Measurements from ENCODE around the gene HPD. TPM values are rescaled to one million over a fixed set of nuclear protein-coding genes. Genes with fewer than 3 reads are reported as not detected.

HPD gene
- polyA plus RNA-seq, 3 donors: 0.19 to 0.75 TPM; not detected in 1

- Histone ChIP-seq H3K4me3 (replicated peaks in 1 of 3; ENCODE audit: low read depth in 2 of 3, low read length in 3 of 3) (no peak overlapping the region), H3K9me3 (replicated peaks in 1 of 2; ENCODE audit: control insufficient read depth in 1 of 2, insufficient read depth in 1 of 2, low read length in 2 of 2) (no peaks in the 10 kb centered on the region), H3K9ac (ENCODE audit: insufficient read depth, low read length, poor library complexity, severe bottlenecking) (no peak overlapping the region), H3K36me3 (replicated peaks in 1 of 2; ENCODE audit: control insufficient read depth in 1 of 2, insufficient read depth in 2 of 2, low read length in 2 of 2) (no peaks in the 10 kb centered on the region), H3K27ac (ENCODE audit: low read depth in 1 of 2, low read length in 2 of 2) (no peak overlapping the region), H3K4me2 (replicated peaks; ENCODE audit: extremely low read depth, low read length, poor library complexity, severe bottlenecking) (no peak overlapping the region), H2AFZ (ENCODE audit: insufficient read depth, low read depth, low read length, poor library complexity, severe bottlenecking) (peak overlapping the region; percentile 53), H4K20me1 (ENCODE audit: insufficient read depth, low read length) (no peaks in the 10 kb centered on the region), H3K79me2 (ENCODE audit: insufficient read depth, low read length) (no peaks in the 10 kb centered on the region), H3K4me1 (ENCODE audit: control insufficient read depth in 1 of 2, insufficient read depth in 2 of 2, low read length in 2 of 2) (peaks cover 50 to 59% of the 10 kb centered on the region in 2 donors), H3K27me3 (ENCODE audit: control insufficient read depth in 2 of 2, insufficient read depth in 2 of 2, low read length in 2 of 2) (no peaks in the 10 kb centered on the region)
- Mint-ChIP-seq H3K9me3 (peaks cover 0 to 3% (median 0%) of the 10 kb centered on the region in 7 donors), H3K36me3 (peaks cover 0 to 3% of the 10 kb centered on the region in 2 donors), H3K4me1 (peaks cover 44% of the 10 kb centered on the region), H3K27ac (peak overlapping the region in 1 of 7 donors; percentile 13), H3K27me3 (ENCODE audit: low read depth in 3 of 3) (no peaks in the 10 kb centered on the region), H3K4me3 (no peak overlapping the region)
- intact Hi-C loops (cut with micrococcal nuclease): no loop called here
- no peak for DNase-seq
- WGBS (ENCODE audit: insufficient coverage): 93% methylated on average over 4 of the region's 6 CpGs
- TF ChIP-seq CTCF (IDR thresholded peaks at IDR 0.05): no peak
Measured at GRCh38 chr12:121873216-121873569, 14.5 kb upstream of the HPD start.

- 69% methylated on average over 2 of the region's 5 CpGs for WGBS (ENCODE audit: insufficient coverage)
- Histone ChIP-seq H2AFZ (ENCODE audit: insufficient read depth, low read depth, low read length, poor library complexity, severe bottlenecking) (no peak overlapping the region), H3K36me3 (replicated peaks in 1 of 2; ENCODE audit: control insufficient read depth in 1 of 2, insufficient read depth in 2 of 2, low read length in 2 of 2) (no peaks in the 10 kb centered on the region), H3K9me3 (replicated peaks in 1 of 2; ENCODE audit: control insufficient read depth in 1 of 2, insufficient read depth in 1 of 2, low read length in 2 of 2) (no peaks in the 10 kb centered on the region), H3K4me1 (ENCODE audit: control insufficient read depth in 1 of 2, insufficient read depth in 2 of 2, low read length in 2 of 2) (peaks cover 51 to 59% of the 10 kb centered on the region in 2 donors), H3K27ac (ENCODE audit: low read depth in 1 of 2, low read length in 2 of 2) (no peak overlapping the region), H3K9ac (ENCODE audit: insufficient read depth, low read length, poor library complexity, severe bottlenecking) (no peak overlapping the region), H4K20me1 (ENCODE audit: insufficient read depth, low read length) (no peaks in the 10 kb centered on the region), H3K4me2 (replicated peaks; ENCODE audit: extremely low read depth, low read length, poor library complexity, severe bottlenecking) (no peak overlapping the region), H3K27me3 (ENCODE audit: control insufficient read depth in 2 of 2, insufficient read depth in 2 of 2, low read length in 2 of 2) (no peaks in the 10 kb centered on the region), H3K79me2 (ENCODE audit: insufficient read depth, low read length) (no peaks in the 10 kb centered on the region), H3K4me3 (replicated peaks in 1 of 3; ENCODE audit: low read depth in 2 of 3, low read length in 3 of 3) (no peak overlapping the region)
- TF ChIP-seq CTCF (IDR thresholded peaks at IDR 0.05): no peak
- intact Hi-C loops (cut with micrococcal nuclease): no loop called here
- Mint-ChIP-seq H3K27me3 (ENCODE audit: low read depth in 3 of 3) (no peaks in the 10 kb centered on the region), H3K27ac (no peak overlapping the region), H3K36me3 (peaks cover 0 to 3% of the 10 kb centered on the region in 2 donors), H3K9me3 (peaks cover 0 to 3% (median 0%) of the 10 kb centered on the region in 7 donors), H3K4me3 (no peak overlapping the region), H3K4me1 (peaks cover 44% of the 10 kb centered on the region)
- DNase-seq: no peak
Measured at GRCh38 chr12:121872546-121873215, 14.0 kb upstream of the HPD start.
